Measurements from ENCODE around the gene PCSK6. TPM values are rescaled to one million over a fixed set of nuclear protein-coding genes. Genes with fewer than 3 reads are reported as not detected.

The PCSK6 gene
- polyA plus RNA-seq, 1 experiment = 0.29 TPM

DNA sequence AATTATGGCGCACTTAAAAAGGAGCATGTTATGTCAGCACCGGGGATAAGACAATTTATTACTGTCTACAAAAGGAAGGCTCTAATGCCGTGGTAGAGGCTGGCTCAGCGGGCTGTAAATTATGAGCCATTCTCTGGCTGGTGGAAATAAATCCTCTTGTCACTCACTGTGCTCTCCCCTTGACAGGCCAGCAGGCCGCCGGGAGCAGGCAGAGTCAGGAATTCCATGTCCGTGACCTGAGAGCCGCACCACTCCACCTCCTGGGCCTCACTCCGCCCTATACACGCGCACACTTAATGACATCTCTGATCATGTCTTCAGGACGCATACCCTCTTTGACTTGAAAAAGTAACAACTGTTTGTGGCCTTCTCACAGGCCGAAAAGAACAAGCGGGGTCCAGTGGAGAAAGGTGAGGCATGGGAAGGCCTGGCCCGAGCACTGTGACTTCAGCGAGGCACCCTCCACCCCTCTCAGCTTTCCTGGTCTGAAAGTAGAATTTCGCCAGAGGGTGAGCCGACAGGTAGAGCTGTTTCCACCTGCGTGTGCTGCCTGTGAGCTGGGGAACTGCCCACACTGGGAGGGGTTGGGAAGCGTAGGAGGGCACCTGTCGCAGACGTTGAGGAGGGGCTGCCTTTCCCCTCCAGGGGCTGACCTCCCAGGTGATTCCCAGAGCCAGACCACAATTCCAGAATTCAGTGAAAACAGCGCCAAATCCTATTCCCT is 13.2 kb upstream of the PCSK6 start:
- Histone ChIP-seq H3K36me3 (ENCODE audit: control insufficient read depth, insufficient read depth, low read length) (no peaks in the 10 kb centered on the region), H3K4me3 (ENCODE audit: low read depth, low read length) (no peak overlapping the region), H3K27me3 (ENCODE audit: control insufficient read depth, insufficient read depth, low read length) (no peaks in the 10 kb centered on the region; the same call in 1 of the 2 replicates)
- POLR2A ChIA-PET = no interaction called here
- TF ChIP-seq, protein P1, sequence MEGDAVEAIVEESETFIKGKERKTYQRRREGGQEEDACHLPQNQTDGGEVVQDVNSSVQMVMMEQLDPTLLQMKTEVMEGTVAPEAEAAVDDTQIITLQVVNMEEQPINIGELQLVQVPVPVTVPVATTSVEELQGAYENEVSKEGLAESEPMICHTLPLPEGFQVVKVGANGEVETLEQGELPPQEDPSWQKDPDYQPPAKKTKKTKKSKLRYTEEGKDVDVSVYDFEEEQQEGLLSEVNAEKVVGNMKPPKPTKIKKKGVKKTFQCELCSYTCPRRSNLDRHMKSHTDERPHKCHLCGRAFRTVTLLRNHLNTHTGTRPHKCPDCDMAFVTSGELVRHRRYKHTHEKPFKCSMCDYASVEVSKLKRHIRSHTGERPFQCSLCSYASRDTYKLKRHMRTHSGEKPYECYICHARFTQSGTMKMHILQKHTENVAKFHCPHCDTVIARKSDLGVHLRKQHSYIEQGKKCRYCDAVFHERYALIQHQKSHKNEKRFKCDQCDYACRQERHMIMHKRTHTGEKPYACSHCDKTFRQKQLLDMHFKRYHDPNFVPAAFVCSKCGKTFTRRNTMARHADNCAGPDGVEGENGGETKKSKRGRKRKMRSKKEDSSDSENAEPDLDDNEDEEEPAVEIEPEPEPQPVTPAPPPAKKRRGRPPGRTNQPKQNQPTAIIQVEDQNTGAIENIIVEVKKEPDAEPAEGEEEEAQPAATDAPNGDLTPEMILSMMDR (IDR thresholded peaks at IDR 0.05; ENCODE audit: insufficient read depth, low read depth, low read length) = no peak
- CTCF ChIA-PET = interaction anchor here (0.6 to 3.4 kb wide), 24 partner anchors 8 to 214 kb away, joined by 3 to 19 read pairs (median 5); partner anchors contain the start of gene SNRPA1
- DNase-seq (ENCODE audit: low read depth) = no peak

DNA sequence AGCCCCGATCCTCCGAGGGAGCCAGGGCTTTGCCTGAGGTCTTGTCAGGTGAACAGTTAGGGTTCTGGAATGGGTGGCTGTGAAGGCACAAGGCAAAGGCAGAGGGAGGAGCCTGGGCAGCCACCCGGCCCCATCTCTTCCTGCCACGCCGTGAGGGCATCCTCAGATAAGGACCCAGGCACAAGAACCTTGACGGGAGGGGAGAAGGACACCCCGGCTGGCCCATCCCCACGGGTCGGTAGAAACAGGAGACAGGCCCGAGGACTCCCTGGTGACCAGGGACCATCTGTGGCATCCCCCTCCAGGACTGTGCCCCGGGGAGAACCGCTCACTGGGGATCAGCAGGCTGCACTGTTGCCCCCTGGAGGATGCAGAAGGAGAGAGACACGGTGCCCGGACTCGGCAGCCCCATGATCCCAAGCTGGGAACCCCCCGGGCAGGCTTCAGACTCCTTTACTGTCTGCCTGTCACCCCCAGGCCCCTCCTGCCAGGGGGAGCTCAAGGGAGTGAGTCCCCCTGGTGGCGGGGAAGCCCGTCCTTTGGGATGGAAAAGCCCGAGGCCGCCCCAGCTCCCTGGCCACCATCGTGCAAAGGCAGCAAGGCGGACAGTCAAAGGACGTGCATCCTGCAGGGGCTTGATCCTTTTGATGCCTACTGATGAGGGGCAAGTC is 12.3 kb upstream of the PCSK6 start:
- TF ChIP-seq, protein P1 (IDR thresholded peaks at IDR 0.05; ENCODE audit: insufficient read depth, low read depth, low read length) = peak; percentile 78
- ChIA-PET CTCF (interaction anchor here (0.6 to 3.4 kb wide), 29 partner anchors 9 to 213 kb away, joined by 3 to 19 read pairs (median 5); partner anchors contain the start of gene SNRPA1), POLR2A (no interaction called here)
- no peaks in the 10 kb centered on the region; the same call in 1 of the 2 replicates for H3K27me3 ChIP-seq (ENCODE audit: control insufficient read depth, insufficient read depth, low read length)
- DNase-seq (ENCODE audit: low read depth) = no peak
- no peak overlapping the region for H3K4me3 ChIP-seq (ENCODE audit: low read depth, low read length)
- H3K36me3 ChIP-seq (ENCODE audit: control insufficient read depth, insufficient read depth, low read length) = no peaks in the 10 kb centered on the region

DNA sequence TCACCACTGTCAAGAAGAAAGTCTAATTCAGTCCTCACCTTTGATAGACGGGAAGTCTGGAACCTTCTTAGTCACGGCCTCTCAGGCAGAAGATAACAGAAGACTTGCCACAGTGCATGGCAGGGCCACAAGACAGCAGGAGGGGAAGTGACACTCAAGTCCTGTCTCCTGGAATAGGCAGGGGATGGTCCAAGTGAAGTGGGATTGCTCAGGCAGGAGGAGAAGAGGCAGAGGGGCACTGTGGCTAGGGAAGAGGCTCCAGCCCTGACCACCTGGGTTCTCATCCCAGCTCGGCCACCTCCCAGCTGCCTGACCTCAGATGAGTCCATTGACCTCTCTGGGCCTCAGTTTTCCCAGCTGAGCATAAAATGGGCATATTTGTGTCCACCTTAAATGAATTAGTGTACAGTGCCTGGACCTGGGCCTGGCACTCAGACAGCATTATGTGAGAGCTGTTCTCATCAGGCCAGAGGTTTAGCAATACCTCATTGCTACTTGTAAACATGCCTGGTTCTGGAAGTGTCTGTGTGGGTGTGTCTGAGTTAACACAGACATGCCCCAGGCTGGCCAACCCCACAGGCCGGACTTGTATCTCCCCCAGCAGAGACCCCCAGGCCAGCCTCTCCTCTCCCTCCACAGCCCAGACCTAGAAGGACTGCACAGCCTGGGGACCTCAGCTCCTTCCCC is 11.5 kb upstream of the PCSK6 start:
- TF ChIP-seq, protein P1 (IDR thresholded peaks at IDR 0.05; ENCODE audit: insufficient read depth, low read depth, low read length) = no peak
- Histone ChIP-seq H3K27me3 (ENCODE audit: control insufficient read depth, insufficient read depth, low read length) (no peaks in the 10 kb centered on the region; the same call in none of the 2 replicates), H3K4me3 (ENCODE audit: low read depth, low read length) (no peak overlapping the region), H3K36me3 (ENCODE audit: control insufficient read depth, insufficient read depth, low read length) (no peaks in the 10 kb centered on the region)
- CTCF ChIA-PET = interaction anchor here (0.8 to 3.4 kb wide), 13 partner anchors 8 to 212 kb away, joined by 4 to 19 read pairs (median 6); partner anchors contain the start of gene SNRPA1
- POLR2A ChIA-PET = no interaction called here
- DNase-seq (ENCODE audit: low read depth) = no peak

DNA sequence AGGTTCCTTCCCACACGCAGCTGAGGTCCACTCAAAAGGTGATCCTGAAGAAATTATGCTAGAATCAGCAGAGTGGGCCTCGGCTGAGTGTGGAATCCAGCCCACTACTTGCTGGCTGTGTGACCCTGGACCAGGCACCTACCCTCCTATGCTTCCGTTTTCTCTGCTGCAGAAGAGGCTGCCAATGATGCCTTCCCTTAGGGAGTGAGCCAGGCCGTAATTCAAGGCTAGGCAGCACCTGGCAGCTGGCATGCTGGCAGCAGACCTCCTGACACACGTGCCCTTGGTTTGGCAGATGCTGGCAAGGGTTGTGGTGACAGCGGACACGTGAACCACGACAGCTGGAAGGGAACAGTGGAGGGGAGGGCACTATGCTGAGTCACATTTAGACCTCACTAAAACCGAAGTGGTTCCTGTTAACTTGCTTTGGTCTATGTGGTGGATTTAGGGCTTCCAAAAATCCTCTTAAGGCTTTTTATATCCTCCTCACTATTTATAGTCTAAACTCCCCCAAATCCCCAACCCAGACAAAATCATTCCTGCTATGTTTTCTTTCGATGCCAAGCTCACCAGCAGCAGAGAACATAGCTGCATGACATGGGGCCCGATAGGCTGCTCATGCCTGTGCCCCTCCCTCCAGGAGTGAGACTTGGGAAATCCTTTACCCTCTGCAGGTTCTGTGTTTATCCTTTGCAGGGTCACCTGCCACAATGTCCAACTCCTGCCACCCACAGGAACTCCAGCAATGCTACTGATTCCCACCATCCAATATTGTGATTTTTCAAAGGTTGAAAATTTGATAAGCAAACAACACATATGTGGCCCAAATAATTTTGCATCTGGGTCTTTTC is 10.6 kb upstream of the PCSK6 start:
- H3K4me3 ChIP-seq (ENCODE audit: low read depth, low read length) = no peak overlapping the region
- CTCF ChIA-PET = interaction anchor here (3.4 kb wide), 1 partner anchor 205 kb away, joined by 16 read pairs; the partner anchor contains the start of gene SNRPA1
- TF ChIP-seq, protein P1 (IDR thresholded peaks at IDR 0.05; ENCODE audit: insufficient read depth, low read depth, low read length) = no peak
- no peaks in the 10 kb centered on the region for H3K36me3 ChIP-seq (ENCODE audit: control insufficient read depth, insufficient read depth, low read length)
- DNase-seq (ENCODE audit: low read depth) = no peak
- peaks cover 4% of the 10 kb centered on the region for H3K27me3 ChIP-seq (ENCODE audit: control insufficient read depth, insufficient read depth, low read length)
- POLR2A ChIA-PET = no interaction called here

Measured in BJ (cell line).